ENCODE results near the gene LRRC42. TPM values are rescaled to one million over a fixed set of nuclear protein-coding genes. Genes with fewer than 3 reads are reported as not detected.

LRRC42 gene
- total RNA-seq, 1 donor from 2014 or later = 26.9 TPM

DNA sequence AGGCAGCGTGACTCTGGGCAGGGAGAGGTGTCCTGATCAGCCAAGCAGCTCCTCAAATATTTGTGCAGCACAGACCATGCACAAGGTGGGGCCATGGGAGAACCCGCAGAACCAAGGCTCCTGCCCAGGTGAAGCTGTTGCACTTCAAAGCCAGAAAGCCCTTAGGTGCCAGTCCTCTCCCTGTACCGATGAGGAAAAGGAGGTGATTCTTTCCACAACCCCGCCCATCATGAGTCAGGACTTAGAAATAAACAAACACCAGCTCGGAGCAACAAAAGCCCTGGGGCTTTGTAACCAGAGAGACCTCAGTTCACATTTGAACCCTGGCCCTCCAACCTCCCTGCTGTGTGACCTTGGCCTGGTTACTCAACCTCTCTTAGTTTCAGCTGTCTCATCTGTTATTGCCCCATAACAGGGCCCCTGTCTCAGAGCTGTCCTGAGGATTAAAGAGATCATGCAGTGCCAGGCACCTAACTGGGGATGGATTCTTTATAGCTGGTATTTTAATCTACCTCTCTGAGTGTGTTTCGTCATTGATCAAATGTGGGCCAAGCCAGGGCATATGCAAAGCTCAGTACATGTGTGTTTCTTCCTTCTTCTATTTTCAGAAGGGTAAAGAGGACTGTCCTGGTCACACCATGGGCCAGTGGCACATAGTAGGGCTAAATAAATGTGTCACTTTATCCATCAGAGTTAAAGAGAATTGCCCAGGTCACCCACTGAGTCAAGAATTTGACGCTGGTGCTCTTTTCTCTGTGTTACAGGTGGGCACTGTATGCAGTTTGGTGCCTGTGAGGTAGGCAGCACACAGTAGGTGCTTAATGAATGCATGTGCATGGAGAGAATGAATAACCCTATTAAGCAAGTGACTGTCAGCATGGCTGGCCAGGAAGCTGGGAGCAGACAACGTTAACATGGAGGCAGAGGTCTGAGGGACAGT lies 70.5 kb downstream of the LRRC42 start:
- DNase-seq (ENCODE audit: low spot score) (no peak), ATAC-seq (no peak)
- intact Hi-C loops (cut with DNase I) = no loop called here

Other genes starting within 250 kb of the LRRC42 start
- gene GLIS1, start 207.2 kb upstream of the LRRC42 start, total RNA-seq = 0.98 TPM
- gene NDC1, start 108.1 kb upstream of the LRRC42 start, total RNA-seq = 8.0 TPM
- gene YIPF1, start 56.6 kb upstream of the LRRC42 start, total RNA-seq = 16.6 TPM
- not detected for gene DIO1, start 52.2 kb upstream of the LRRC42 start, total RNA-seq
- 33.5 TPM for gene IFT25, start 651 bp upstream of the LRRC42 start, total RNA-seq
- not detected for gene LDLRAD1, start 71.8 kb downstream of the LRRC42 start, total RNA-seq
- 283 TPM for gene TMEM59, start 106.9 kb downstream of the LRRC42 start, total RNA-seq
- gene TCEANC2, start 107.3 kb downstream of the LRRC42 start, total RNA-seq = 7.7 TPM
- 0.22 TPM for gene CDCP2, start 206.7 kb downstream of the LRRC42 start, total RNA-seq

Measured in sciatic nerve (tissue), 2 donors.